Heart right ventricle (tissue), 16 donors: ENCODE measurements around the gene FADS1. TPM values are rescaled to one million over a fixed set of nuclear protein-coding genes. Genes with fewer than 3 reads are reported as not detected.

Experiments used
- ATAC-seq, 8 donors: fragments of 200-7000 bp; cut with Tn5 transposase; one replicate each; pipeline ENCODE4 v1.9.1; 2020; ENCODE audit warnings: mild to moderate bottlenecking in 8 of 8, moderate library complexity in 8 of 8, moderate number of reproducible peaks in 1 of 8
- DNase-seq, 2 donors: peaks; one replicate each; pipeline ENCODE4 v3.0.0-alpha.2; 2020
- H3K27ac ChIP-seq, 10 donors: fragments of 200-600 bp; sonication (generic) in 2 of 10; one replicate each; pipeline versions ENCODE4 v1.5.0 to v1.8.0; 2020 to 2022; ENCODE audit warnings: mild to moderate bottlenecking in 3 of 10
- H3K27me3 ChIP-seq, 7 donors: fragments of 200-600 bp; one replicate each; pipeline ENCODE4 v1.8.0; 2021 to 2022; ENCODE audit warnings: mild to moderate bottlenecking in 2 of 7
- H3K36me3 ChIP-seq, 9 donors: fragments of 200-600 bp; sonication (generic) in 1 of 9; one replicate each; pipeline versions ENCODE4 v1.5.0 to v1.8.0; 2020 to 2022; ENCODE audit warnings: mild to moderate bottlenecking in 2 of 9
- H3K4me1 ChIP-seq, 9 donors: fragments of 200-600 bp; sonication (generic) in 1 of 9; one replicate each; pipeline versions ENCODE4 v1.5.0 to v1.8.0; 2020 to 2022; ENCODE audit warnings: mild to moderate bottlenecking in 4 of 9
- H3K4me3 ChIP-seq, 10 donors: fragments of 200-600 bp; sonication (generic) in 2 of 10; one replicate each; pipeline versions ENCODE4 v1.5.0 to v1.8.0; 2020 to 2022; ENCODE audit warnings: mild to moderate bottlenecking in 7 of 10, moderate library complexity in 2 of 10
- H3K9me3 ChIP-seq, 11 donors: fragments of 200-600 bp in 10 of 11; sonication (generic) in 2 of 11; one replicate each; pipeline versions ENCODE4 v1.5.0 to v1.8.0; 2013 to 2022; ENCODE audit warnings: mild to moderate bottlenecking in 2 of 11, control low read depth in 1 of 11, moderate library complexity in 1 of 11
- CTCF ChIP-seq, 9 donors: fragments of 200-600 bp; sonication (generic) in 2 of 9; IDR thresholded peaks; one replicate each; pipeline versions ENCODE4 v1.5.0 to v1.8.0; 2021 to 2022; ENCODE audit warnings: antibody characterized with exemption in 9 of 9, mild to moderate bottlenecking in 5 of 9, moderate library complexity in 1 of 9
- WGBS, 2 donors: extraction: QIAGEN DNeasy Blood & Tissue Kit; methylation state at CpG; one replicate each; pipeline ENCODE4 v1.1.7; 2013; ENCODE audit warnings: inconsistent platforms in 1 of 2; 5-methylcytosine and 5-hydroxymethylcytosine counted together
- intact Hi-C, 10 donors: fragments of 100-400 bp; cut with DNase I; formaldehyde crosslinking; loops; one replicate each; pipeline versions ENCODE4 v1.11.1 to v1.14.2; 2022
- polyA plus RNA-seq, 2 donors: library from polyadenylated mRNA; stranded (reverse); fragments of 200-250 nt; gene quantifications; one replicate each; pipeline ENCODE4 v1.2.3, GENCODE V29; 2013
- total RNA-seq, 10 donors: library from RNA; stranded (reverse); fragmentation: NEBNext Ultra II Directional in 3 of 10; extraction: Animal tissue kit (Norgen Biotek cat#: 25700) in 3 of 10; gene quantifications; one replicate each; pipeline versions ENCODE4 v1.2.1 to v1.2.4, GENCODE V29; 2021 to 2023
- donor health status: Arrhythmogenic right ventricular cardiomyopathy.
- donor health status: ischemic (EF 13 %, LVEDD 7.1; RV severe dilation, severe dysfunction).
- donor health status: healthy with polysubstance abuse.
- donor health status: DM: no; HTN: yes; CAD: no.
- donor health status: DM: no; HTN: no; CAD: no.
- donor health status: ischemic (EF 25% LVEDD 6.9; RV normal size, moderate dysfunction).
- donor health status: ischemic (EF 25% LVEDD 5.7; RV mildly dilated, moderate dysfunction).
- donor health status: healthy.
- donor health status: DM: yes; HTN: yes; CAD: no.
- donor health status: Ischemic cardiomyopathy.
- donor health status: ischemic (EF 35%, LVEDD 5.7; RV mildly dilated, moderate dysfunction).
- donor health status: nonischemic (EF 11% LVEDD 7.7; RV severe dilation, severe dysfunction).
- donor health status: DM: yes; HTN: yes; CAD: no.
- donor health status: PGD.
- donor health status: ischemic (EF 29% LVEDD 5.4; RV normal size, mild dysfunction).
- donor health status: nonischemic (EF 23%, LVEDD 6.1; RV moderate dilation, normal function).

The FADS1 gene
- total and polyA plus RNA-seq, 12 donors, result 13.8 to 37.4 (median 25.4) TPM

DNA sequence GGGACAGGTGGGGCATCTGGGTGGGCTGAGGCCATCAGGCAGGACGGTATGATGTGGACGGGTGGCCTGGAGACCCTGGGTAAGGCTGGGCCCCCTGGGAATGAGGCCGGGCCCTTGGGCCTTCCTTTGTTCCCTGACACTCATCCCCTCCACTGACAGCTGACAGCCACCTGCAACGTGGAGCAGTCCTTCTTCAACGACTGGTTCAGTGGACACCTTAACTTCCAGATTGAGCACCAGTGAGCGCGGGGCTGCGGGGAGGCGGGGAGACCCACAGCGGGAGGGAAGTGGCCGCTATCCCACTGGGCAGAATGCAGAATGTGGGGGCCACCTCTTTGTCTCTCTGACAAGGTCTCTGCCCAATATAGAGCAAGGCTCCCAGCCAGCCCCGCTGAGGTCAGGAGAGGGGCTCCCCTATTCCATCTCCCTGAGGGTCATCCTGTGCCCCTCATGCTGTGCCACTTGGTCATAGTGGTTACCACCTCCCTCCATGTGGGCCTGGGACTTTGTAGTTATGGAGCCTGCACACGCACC is 46.8 kb upstream of the FADS1 start:
- no peak for TF ChIP-seq CTCF (IDR thresholded peaks at IDR 0.05)
- ATAC-seq (no peak), DNase-seq (no peak)
- WGBS, 2 donors, result 92 to 94% methylated on average over 13 of the region's 13 CpGs
- Histone ChIP-seq H3K27ac (no peak overlapping the region), H3K4me3 (no peak overlapping the region), H3K27me3 (no peaks in the 10 kb centered on the region), H3K36me3 (peaks cover 0 to 60% (median 0%) of the 10 kb centered on the region in 9 donors), H3K9me3 (no peaks in the 10 kb centered on the region), H3K4me1 (peaks cover 6 to 27% (median 14%) of the 10 kb centered on the region in 9 donors)
- intact Hi-C loops, result loop anchor here in 3 of 10 donors (2.0 to 10.0 kb wide), 4 partner anchors 36 to 65 kb away; partner anchors contain the start of genes FADS1 (in 2 of the 3) and FADS2 (in 1 of the 3)

GRCh38 chr11:61862714-61863547 is 46.1 kb upstream of the FADS1 start:
- Histone ChIP-seq H3K27ac (peak overlapping the region in 4 of 10 donors; percentile 66 to 83 (median 74)), H3K4me1 (peaks cover 6 to 27% (median 14%) of the 10 kb centered on the region in 9 donors), H3K36me3 (peaks cover 0 to 63% (median 0%) of the 10 kb centered on the region in 9 donors), H3K9me3 (no peaks in the 10 kb centered on the region), H3K27me3 (no peaks in the 10 kb centered on the region), H3K4me3 (no peak overlapping the region)
- intact Hi-C loops, result loop anchor here in 3 of 10 donors (5.0 to 10.0 kb wide), 3 partner anchors 36 to 48 kb away; partner anchors contain the start of genes FADS1 (in 2 of the 3) and FADS2 (in 1 of the 3)
- ATAC-seq (no peak), DNase-seq (no peak)
- WGBS, 2 donors, result 92% methylated on average over 18 of the region's 18 CpGs
- no peak for TF ChIP-seq CTCF (IDR thresholded peaks at IDR 0.05)

DNA sequence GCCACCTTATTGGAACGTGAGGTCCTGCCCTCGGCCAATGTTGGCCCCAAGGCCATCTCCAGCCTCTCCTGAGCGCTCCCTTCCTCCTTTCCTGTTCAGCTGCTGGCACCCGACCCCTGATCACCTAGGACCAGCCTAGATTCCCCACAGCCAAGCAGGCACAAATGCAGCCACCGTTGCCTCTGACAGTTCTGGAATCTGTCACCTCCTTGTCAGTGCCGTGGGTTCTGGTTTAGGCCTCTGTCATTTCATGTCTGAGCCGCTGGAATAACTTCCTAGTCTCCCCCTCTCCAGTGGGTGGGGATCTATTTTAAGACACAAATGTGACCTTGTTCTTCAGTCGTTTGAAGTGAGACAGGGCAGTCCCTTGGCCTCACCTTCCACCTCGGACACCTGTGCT is 44.8 kb upstream of the FADS1 start:
- ATAC-seq, result peak; percentile 63 to 87 (median 80)

More for the DNA sequence above, 44.8 kb upstream of the FADS1 start:
- intact Hi-C loops, result loop anchor here in 3 of 10 donors (5.0 to 10.0 kb wide), 3 partner anchors 34 to 47 kb away; partner anchors contain the start of genes FADS1 (in 2 of the 3) and FADS2 (in 1 of the 3)
- H3K9me3 ChIP-seq, result no peaks in the 10 kb centered on the region
- H3K27me3 ChIP-seq, result no peaks in the 10 kb centered on the region
- H3K36me3 ChIP-seq, result peaks cover 0 to 76% (median 0%) of the 10 kb centered on the region in 9 donors
- no peak for TF ChIP-seq CTCF (IDR thresholded peaks at IDR 0.05)
- H3K27ac ChIP-seq, result peak overlapping the region in 8 of 10 donors; percentile 64 to 88 (median 70)
- peak; percentile 49 to 62 for DNase-seq
- peaks cover 6 to 27% (median 14%) of the 10 kb centered on the region in 9 donors for H3K4me1 ChIP-seq
- no peak overlapping the region for H3K4me3 ChIP-seq
- 30 to 49% methylated on average over 9 of the region's 9 CpGs for WGBS, 2 donors
